Smooth muscle cell of the brain vasculature (primary cell): ENCODE measurements around the gene MAP3K21.

Experiments used
- DNase-seq: peaks from one replicate; pipeline ENCODE4 v3.0.0-alpha.2; 2012; ENCODE audit warnings: low read depth, low spot score

MAP3K21 gene

GRCh38 chr1:233359431-233359830 lies 31.9 kb downstream of the MAP3K21 start:
- no peak for DNase-seq

- no peak for DNase-seq
Measured at GRCh38 chr1:233359905-233360304, 32.4 kb downstream of the MAP3K21 start.

- no peak for DNase-seq
Measured at GRCh38 chr1:233360525-233361102, 33.1 kb downstream of the MAP3K21 start.

GRCh38 chr1:233361876-233362275 lies 34.4 kb downstream of the MAP3K21 start:
- DNase-seq: no peak

GRCh38 chr1:233362743-233363142 lies 35.2 kb downstream of the MAP3K21 start:
- no peak for DNase-seq

GRCh38 chr1:233364026-233364425 lies 36.5 kb downstream of the MAP3K21 start:
- DNase-seq: no peak

GRCh38 chr1:233364695-233365539 lies 37.4 kb downstream of the MAP3K21 start:
- DNase-seq: no peak

GRCh38 chr1:233366575-233366974 lies 39.1 kb downstream of the MAP3K21 start:
- DNase-seq: no peak

GRCh38 chr1:233367057-233367803 lies 39.7 kb downstream of the MAP3K21 start:
- no peak for DNase-seq

GRCh38 chr1:233368106-233368788 lies 40.7 kb downstream of the MAP3K21 start:
- DNase-seq: no peak

GRCh38 chr1:233368789-233369130 lies 41.2 kb downstream of the MAP3K21 start:
- no peak for DNase-seq

- DNase-seq: no peak
Measured at GRCh38 chr1:233372218-233373120, 44.9 kb downstream of the MAP3K21 start.

GRCh38 chr1:233373226-233373625 lies 45.7 kb downstream of the MAP3K21 start:
- no peak for DNase-seq

GRCh38 chr1:233375653-233376052 lies 48.1 kb downstream of the MAP3K21 start:
- DNase-seq: no peak

GRCh38 chr1:233376382-233377110 lies 49.0 kb downstream of the MAP3K21 start:
- no peak for DNase-seq

- no peak for DNase-seq
Measured at GRCh38 chr1:233379869-233380438, 52.4 kb downstream of the MAP3K21 start.

GRCh38 chr1:233381806-233382205 lies 54.3 kb downstream of the MAP3K21 start:
- no peak for DNase-seq

GRCh38 chr1:233383984-233384383 lies 56.5 kb downstream of the MAP3K21 start:
- no peak for DNase-seq

GRCh38 chr1:233386336-233386735 lies 58.8 kb downstream of the MAP3K21 start:
- DNase-seq: no peak

- no peak for DNase-seq
Measured at GRCh38 chr1:233387585-233387984, 60.1 kb downstream of the MAP3K21 start.
